Hepatocyte (in vitro differentiated cells): ENCODE data around the gene BAHCC1. TPM values are rescaled to one million over a fixed set of nuclear protein-coding genes. Genes with fewer than 3 reads are reported as not detected.

ENCODE experiments used
- DNase-seq: peaks from one replicate; pipeline ENCODE4 v3.0.0-alpha.2; 2016; ENCODE audit warnings: low spot score
- H2AFZ ChIP-seq: fragments of 200-600 bp; sonication (generic); 2 replicates; pipeline ENCODE4 v1.6.0; 2016; ENCODE audit warnings: antibody characterized with exemption, mild to moderate bottlenecking
- H3K27ac ChIP-seq: fragments of 200-600 bp; sonication (generic); 2 replicates; pipeline ENCODE4 v1.5.1; 2016; ENCODE audit warnings: mild to moderate bottlenecking
- H3K27me3 ChIP-seq: fragments of 200-600 bp; sonication (generic); 2 replicates; pipeline ENCODE4 v1.6.1; 2016
- H3K36me3 ChIP-seq: fragments of 200-600 bp; sonication (generic); replicated peaks from 2 replicates; pipeline ENCODE4 v1.5.1; 2016; ENCODE audit warnings: low read depth; ENCODE audit not compliant: insufficient read depth
- H3K4me1 ChIP-seq: fragments of 200-600 bp; sonication (generic); 2 replicates; pipeline ENCODE4 v1.5.1; 2016; ENCODE audit warnings: mild to moderate bottlenecking, moderate library complexity; ENCODE audit not compliant: insufficient read depth
- H3K4me2 ChIP-seq: fragments of 200-600 bp; sonication (generic); 2 replicates; pipeline ENCODE4 v1.6.0; 2016
- H3K4me3 ChIP-seq: fragments of 200-600 bp; sonication (generic); 2 replicates; pipeline ENCODE4 v1.5.1; 2016; ENCODE audit warnings: mild to moderate bottlenecking
- H3K79me2 ChIP-seq: fragments of 200-600 bp; sonication (generic); 2 replicates; pipeline ENCODE4 v1.6.0; 2017; ENCODE audit warnings: mild to moderate bottlenecking
- H3K9me2 ChIP-seq: fragments of 200-600 bp; sonication (generic); replicated peaks from 2 replicates; pipeline ENCODE4 v1.6.0; 2017; ENCODE audit warnings: mild to moderate bottlenecking; ENCODE audit not compliant: insufficient read depth
- H3K9me3 ChIP-seq: fragments of 200-600 bp; sonication (generic); 2 replicates; pipeline ENCODE4 v1.5.1; 2016; ENCODE audit warnings: low read depth, mild to moderate bottlenecking
- H4K20me1 ChIP-seq: fragments of 200-600 bp; sonication (generic); 2 replicates; pipeline ENCODE4 v1.6.0; 2016; ENCODE audit warnings: mild to moderate bottlenecking; ENCODE audit not compliant: insufficient read depth, poor library complexity, severe bottlenecking
- EZH2 ChIP-seq: fragments of 200-600 bp; sonication (generic); IDR thresholded peaks from 2 replicates; pipeline ENCODE4 v1.6.1; 2016; ENCODE audit warnings: antibody characterized with exemption, mild to moderate bottlenecking, borderline replicate concordance
- EZH2phosphoT487 ChIP-seq: fragments of 200-600 bp; sonication (generic); IDR thresholded peaks from one replicate; pipeline ENCODE4 v1.6.1; 2018; ENCODE audit warnings: antibody characterized with exemption, mild to moderate bottlenecking, low read depth, moderate library complexity; ENCODE audit not compliant: unreplicated experiment, severe bottlenecking
- whole genome bisulfite sequencing: methylation state at CpG from one replicate; pipeline ENCODE4 v1.1.6; 2016; ENCODE audit warnings: low lambda C conversion rate; ENCODE audit errors: missing lambda C conversion rate; 5-methylcytosine and 5-hydroxymethylcytosine counted together
- polyA plus RNA-seq: library from polyadenylated mRNA; unstranded; fragments of >200 nt; fragmentation: Nextera tagmentation; extraction: Ambion mirVana; gene quantifications from 2 replicates; pipeline ENCODE4 v1.2.1, GENCODE V29; 2016
- total RNA-seq: library from RNA; depleted of rRNA; stranded (reverse); fragments of >200 nt; gene quantifications from 2 replicates; pipeline ENCODE4 v1.2.3, GENCODE V29; 2014
- TF ChIP-seq, protein P1 (sequence below): fragments of 200-600 bp; sonication (generic); IDR thresholded peaks from 2 replicates; pipeline ENCODE4 v1.5.1; 2016; ENCODE audit warnings: antibody characterized with exemption, mild to moderate bottlenecking; ENCODE audit not compliant: poor library complexity

Gene BAHCC1
- total and polyA plus RNA-seq, 2 experiments from 2014 or later: 6.4 to 6.6 TPM

DNA sequence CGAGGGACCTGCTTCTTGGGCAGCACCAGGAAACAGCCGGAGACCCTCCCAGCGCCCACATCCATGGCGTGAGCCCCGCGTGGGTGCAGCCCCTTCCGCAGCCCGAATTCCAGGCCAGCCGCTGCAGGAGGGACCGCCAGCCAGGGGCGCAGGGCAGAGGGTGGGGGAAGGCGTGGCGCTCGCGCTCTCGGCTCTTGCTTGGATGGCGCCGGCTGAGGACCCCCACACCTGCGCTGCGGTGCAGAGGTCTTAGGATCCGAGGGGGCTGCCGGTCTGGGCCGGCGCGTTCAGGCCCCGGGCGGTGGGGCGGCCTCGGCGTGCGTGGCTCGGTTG is 88.6 kb downstream of the BAHCC1 start:
- Histone ChIP-seq H3K36me3 (no peaks in the 10 kb centered on the region), H3K27me3 (no peaks in the 10 kb centered on the region), H3K4me2 (peak overlapping the region; percentile 98), H3K79me2 (peaks cover 7% of the 10 kb centered on the region), H3K4me1 (peaks cover 32% of the 10 kb centered on the region), H3K9me2 (no peaks in the 10 kb centered on the region), H3K27ac (no peak overlapping the region), H4K20me1 (no peaks in the 10 kb centered on the region), H2AFZ (peak overlapping the region; percentile 69), H3K9me3 (no peaks in the 10 kb centered on the region), H3K4me3 (no peak overlapping the region)
- no peak for DNase-seq
- TF ChIP-seq, protein P1, sequence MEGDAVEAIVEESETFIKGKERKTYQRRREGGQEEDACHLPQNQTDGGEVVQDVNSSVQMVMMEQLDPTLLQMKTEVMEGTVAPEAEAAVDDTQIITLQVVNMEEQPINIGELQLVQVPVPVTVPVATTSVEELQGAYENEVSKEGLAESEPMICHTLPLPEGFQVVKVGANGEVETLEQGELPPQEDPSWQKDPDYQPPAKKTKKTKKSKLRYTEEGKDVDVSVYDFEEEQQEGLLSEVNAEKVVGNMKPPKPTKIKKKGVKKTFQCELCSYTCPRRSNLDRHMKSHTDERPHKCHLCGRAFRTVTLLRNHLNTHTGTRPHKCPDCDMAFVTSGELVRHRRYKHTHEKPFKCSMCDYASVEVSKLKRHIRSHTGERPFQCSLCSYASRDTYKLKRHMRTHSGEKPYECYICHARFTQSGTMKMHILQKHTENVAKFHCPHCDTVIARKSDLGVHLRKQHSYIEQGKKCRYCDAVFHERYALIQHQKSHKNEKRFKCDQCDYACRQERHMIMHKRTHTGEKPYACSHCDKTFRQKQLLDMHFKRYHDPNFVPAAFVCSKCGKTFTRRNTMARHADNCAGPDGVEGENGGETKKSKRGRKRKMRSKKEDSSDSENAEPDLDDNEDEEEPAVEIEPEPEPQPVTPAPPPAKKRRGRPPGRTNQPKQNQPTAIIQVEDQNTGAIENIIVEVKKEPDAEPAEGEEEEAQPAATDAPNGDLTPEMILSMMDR: no peak
- TF ChIP-seq EZH2 (no peak), EZH2phosphoT487 (no peak)
- WGBS: 18% methylated on average over 30 of the region's 32 CpGs

DNA sequence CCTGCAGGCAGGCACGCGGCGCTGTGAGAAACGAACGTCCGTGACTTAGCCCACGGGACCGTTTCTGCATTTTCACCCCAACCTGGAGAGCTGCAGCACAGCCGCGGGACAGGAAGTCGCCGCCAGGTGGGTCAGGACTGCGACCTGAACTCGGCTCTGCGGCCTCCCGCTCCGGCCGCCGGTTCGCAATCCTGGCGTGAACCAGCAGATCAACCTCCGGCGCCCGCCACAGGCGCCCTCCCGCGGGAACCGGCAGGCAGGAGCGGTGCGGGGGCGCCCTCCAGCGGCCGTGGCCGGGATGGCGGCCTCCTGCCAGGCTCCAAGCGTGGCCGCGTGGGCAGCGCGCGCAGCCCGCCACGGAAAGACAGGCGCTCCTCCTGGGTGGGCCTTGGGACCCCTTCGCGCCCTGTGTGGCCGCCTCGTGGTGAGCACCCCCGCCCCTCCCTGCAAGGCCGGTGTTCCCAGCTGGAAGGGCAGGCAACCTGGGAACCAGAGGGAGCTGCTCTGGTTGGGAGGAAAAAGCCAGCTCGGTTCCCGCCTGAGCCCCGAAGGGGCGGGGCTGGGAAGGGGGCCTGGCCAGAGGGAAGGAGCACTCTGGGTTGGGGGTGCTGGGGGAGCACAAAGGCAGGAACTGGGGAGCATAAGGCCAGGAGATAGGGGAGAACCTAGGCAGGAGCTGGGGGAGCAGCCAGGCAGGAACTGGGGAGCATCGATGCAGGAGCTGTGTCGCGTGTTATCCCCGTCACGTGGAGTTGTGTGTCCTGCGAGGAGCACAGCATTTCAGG is 89.1 kb downstream of the BAHCC1 start:
- Histone ChIP-seq H3K4me1 (peaks cover 37% of the 10 kb centered on the region), H3K9me2 (no peaks in the 10 kb centered on the region), H3K36me3 (no peaks in the 10 kb centered on the region), H3K4me2 (peak overlapping the region; percentile 98), H3K4me3 (no peak overlapping the region), H3K27ac (no peak overlapping the region), H2AFZ (peak overlapping the region; percentile 73), H3K27me3 (no peaks in the 10 kb centered on the region), H4K20me1 (no peaks in the 10 kb centered on the region), H3K79me2 (peaks cover 7% of the 10 kb centered on the region), H3K9me3 (no peaks in the 10 kb centered on the region)
- WGBS: 10% methylated on average over 54 of the region's 60 CpGs
- DNase-seq: peak; percentile 94
- TF ChIP-seq EZH2: no peak
- TF ChIP-seq, protein P1: peak; percentile 93
- no peak for TF ChIP-seq EZH2phosphoT487

DNA sequence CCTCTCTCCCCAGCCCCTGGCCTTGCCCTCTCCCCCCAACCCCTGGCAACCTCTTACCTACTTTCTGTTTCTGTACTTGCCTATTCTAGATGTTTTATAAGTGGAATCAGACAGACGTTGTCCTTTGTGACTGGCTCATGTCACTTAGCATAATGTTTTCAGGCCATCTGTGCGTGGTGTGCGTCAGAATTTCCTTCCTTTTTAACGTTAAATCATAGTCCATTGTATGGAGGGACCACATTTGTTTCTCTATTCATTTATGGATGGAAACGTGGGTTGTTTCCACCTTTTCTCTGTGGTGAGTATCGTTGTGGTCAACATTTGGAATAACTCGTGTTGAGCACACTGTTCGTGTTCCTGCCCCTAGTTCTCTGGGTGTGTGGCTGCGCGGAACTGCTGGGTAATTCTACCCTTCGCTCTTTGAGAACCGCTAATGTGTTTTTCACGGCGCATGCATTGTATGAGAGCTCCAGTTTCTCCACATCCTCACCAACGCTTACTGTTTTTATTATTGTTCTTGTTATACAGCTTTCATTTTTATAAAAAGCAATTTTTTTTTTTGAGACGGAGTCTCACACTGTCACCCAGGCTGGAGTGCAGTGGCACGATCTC is 91.0 kb downstream of the BAHCC1 start:
- H3K79me2 ChIP-seq: peaks cover 7% of the 10 kb centered on the region
- WGBS: 89% methylated on average over 17 of the region's 17 CpGs
- H3K27ac ChIP-seq: no peak overlapping the region
- no peaks in the 10 kb centered on the region for H3K9me3 ChIP-seq
- no peak overlapping the region for H2AFZ ChIP-seq
- H4K20me1 ChIP-seq: no peaks in the 10 kb centered on the region
- H3K4me2 ChIP-seq: no peak overlapping the region
- H3K27me3 ChIP-seq: no peaks in the 10 kb centered on the region
- TF ChIP-seq EZH2 (no peak), EZH2phosphoT487 (no peak)
- TF ChIP-seq, protein P1: no peak
- no peaks in the 10 kb centered on the region for H3K36me3 ChIP-seq
- no peak overlapping the region for H3K4me3 ChIP-seq
- no peaks in the 10 kb centered on the region for H3K9me2 ChIP-seq
- DNase-seq: no peak
- peaks cover 46% of the 10 kb centered on the region for H3K4me1 ChIP-seq
